ENCODE results near the gene PLTP.

The PLTP gene

GRCh38 chr20:45859916-45860315 is 52.0 kb downstream of the PLTP start:
- Histone ChIP-seq H3K9ac (ENCODE audit: low read depth in 1 of 2, low read length in 2 of 2) (no peak overlapping the region), H3K4me3 (ENCODE audit: low read depth in 1 of 2, low read length in 2 of 2) (no peak overlapping the region), H3K9me3 (ENCODE audit: control insufficient read depth in 1 of 2, low read length in 2 of 2) (no peaks in the 10 kb centered on the region), H3K27me3 (ENCODE audit: control insufficient read depth in 1 of 2, insufficient read depth in 2 of 2, low read length in 2 of 2) (no peaks in the 10 kb centered on the region), H3K36me3 (ENCODE audit: control insufficient read depth in 1 of 2, insufficient read depth in 2 of 2, low read length in 2 of 2) (no peaks in the 10 kb centered on the region), H3K4me1 (ENCODE audit: control insufficient read depth in 1 of 2, insufficient read depth in 2 of 2, low read length in 2 of 2) (peaks cover 29 to 46% of the 10 kb centered on the region in 2 donors), H3K27ac (ENCODE audit: low read depth, low read length) (no peak overlapping the region)

- Histone ChIP-seq H3K9me3 (ENCODE audit: control insufficient read depth in 1 of 2, low read length in 2 of 2) (no peaks in the 10 kb centered on the region), H3K4me1 (ENCODE audit: control insufficient read depth in 1 of 2, insufficient read depth in 2 of 2, low read length in 2 of 2) (peaks cover 32 to 47% of the 10 kb centered on the region in 2 donors), H3K36me3 (ENCODE audit: control insufficient read depth in 1 of 2, insufficient read depth in 2 of 2, low read length in 2 of 2) (peaks cover 2 to 5% of the 10 kb centered on the region in 2 donors), H3K27me3 (ENCODE audit: control insufficient read depth in 1 of 2, insufficient read depth in 2 of 2, low read length in 2 of 2) (no peaks in the 10 kb centered on the region), H3K9ac (ENCODE audit: low read depth in 1 of 2, low read length in 2 of 2) (peak overlapping the region; percentile 72 to 74), H3K27ac (ENCODE audit: low read depth, low read length) (peak overlapping the region; percentile 59), H3K4me3 (ENCODE audit: low read depth in 1 of 2, low read length in 2 of 2) (peak overlapping the region; percentile 95 to 98)
Observed at GRCh38 chr20:45857882-45858216, 54.1 kb downstream of the PLTP start.

- Histone ChIP-seq H3K36me3 (ENCODE audit: control insufficient read depth in 1 of 2, insufficient read depth in 2 of 2, low read length in 2 of 2) (peaks cover 2 to 5% of the 10 kb centered on the region in 2 donors), H3K9me3 (ENCODE audit: control insufficient read depth in 1 of 2, low read length in 2 of 2) (no peaks in the 10 kb centered on the region), H3K27me3 (ENCODE audit: control insufficient read depth in 1 of 2, insufficient read depth in 2 of 2, low read length in 2 of 2) (no peaks in the 10 kb centered on the region), H3K27ac (ENCODE audit: low read depth, low read length) (peak within 1 kb of the TSS; percentile 64), H3K9ac (ENCODE audit: low read depth in 1 of 2, low read length in 2 of 2) (peak within 1 kb of the TSS; percentile 94 to 97), H3K4me3 (ENCODE audit: low read depth in 1 of 2, low read length in 2 of 2) (peak within 1 kb of the TSS; percentile 95 to 98), H3K4me1 (ENCODE audit: control insufficient read depth in 1 of 2, insufficient read depth in 2 of 2, low read length in 2 of 2) (peaks cover 32 to 42% of the 10 kb centered on the region in 2 donors)
Observed at GRCh38 chr20:45857114-45857881, 54.7 kb downstream of the PLTP start, which contains the start of the genes ACOT8 and ZSWIM3. ACOT8 (minus strand) TSS chr20:45857392; CDS start chr20:45857315, 77 bp downstream. ZSWIM3 (plus strand) TSS chr20:45857614; CDS start chr20:45857826, 212 bp downstream.

- no peaks in the 10 kb centered on the region for H3K27me3 ChIP-seq (ENCODE audit: control insufficient read depth in 1 of 2, insufficient read depth in 2 of 2, low read length in 2 of 2)
- peaks cover 21 to 28% of the 10 kb centered on the region in 2 donors for H3K4me1 ChIP-seq (ENCODE audit: control insufficient read depth in 1 of 2, insufficient read depth in 2 of 2, low read length in 2 of 2)
- peaks cover 11 to 17% of the 10 kb centered on the region in 2 donors for H3K36me3 ChIP-seq (ENCODE audit: control insufficient read depth in 1 of 2, insufficient read depth in 2 of 2, low read length in 2 of 2)
- H3K4me3 ChIP-seq (ENCODE audit: low read depth in 1 of 2, low read length in 2 of 2): no peak overlapping the region
- H3K9me3 ChIP-seq (ENCODE audit: control insufficient read depth in 1 of 2, low read length in 2 of 2): no peaks in the 10 kb centered on the region
- no peak overlapping the region for H3K27ac ChIP-seq (ENCODE audit: low read depth, low read length)
- no peak overlapping the region for H3K9ac ChIP-seq (ENCODE audit: low read depth in 1 of 2, low read length in 2 of 2)
Observed at GRCh38 chr20:45853484-45853883, 58.5 kb downstream of the PLTP start.

GRCh38 chr20:45852326-45852725 is 59.6 kb downstream of the PLTP start:
- Histone ChIP-seq H3K27ac (ENCODE audit: low read depth, low read length) (no peak overlapping the region), H3K36me3 (ENCODE audit: control insufficient read depth in 1 of 2, insufficient read depth in 2 of 2, low read length in 2 of 2) (peaks cover 14 to 22% of the 10 kb centered on the region in 2 donors), H3K9me3 (ENCODE audit: control insufficient read depth in 1 of 2, low read length in 2 of 2) (no peaks in the 10 kb centered on the region), H3K4me3 (ENCODE audit: low read depth in 1 of 2, low read length in 2 of 2) (no peak overlapping the region), H3K27me3 (ENCODE audit: control insufficient read depth in 1 of 2, insufficient read depth in 2 of 2, low read length in 2 of 2) (no peaks in the 10 kb centered on the region), H3K9ac (ENCODE audit: low read depth in 1 of 2, low read length in 2 of 2) (no peak overlapping the region), H3K4me1 (ENCODE audit: control insufficient read depth in 1 of 2, insufficient read depth in 2 of 2, low read length in 2 of 2) (peaks cover 15 to 21% of the 10 kb centered on the region in 2 donors)

GRCh38 chr20:45851501-45851900 is 60.5 kb downstream of the PLTP start:
- Histone ChIP-seq H3K4me1 (ENCODE audit: control insufficient read depth in 1 of 2, insufficient read depth in 2 of 2, low read length in 2 of 2) (peaks cover 15 to 17% of the 10 kb centered on the region in 2 donors), H3K27me3 (ENCODE audit: control insufficient read depth in 1 of 2, insufficient read depth in 2 of 2, low read length in 2 of 2) (no peaks in the 10 kb centered on the region), H3K36me3 (ENCODE audit: control insufficient read depth in 1 of 2, insufficient read depth in 2 of 2, low read length in 2 of 2) (peaks cover 14 to 27% of the 10 kb centered on the region in 2 donors), H3K4me3 (ENCODE audit: low read depth in 1 of 2, low read length in 2 of 2) (no peak overlapping the region), H3K9ac (ENCODE audit: low read depth in 1 of 2, low read length in 2 of 2) (no peak overlapping the region), H3K9me3 (ENCODE audit: control insufficient read depth in 1 of 2, low read length in 2 of 2) (no peaks in the 10 kb centered on the region), H3K27ac (ENCODE audit: low read depth, low read length) (no peak overlapping the region)

GRCh38 chr20:45850926-45851325 is 61.0 kb downstream of the PLTP start:
- H3K27me3 ChIP-seq (ENCODE audit: control insufficient read depth in 1 of 2, insufficient read depth in 2 of 2, low read length in 2 of 2): no peaks in the 10 kb centered on the region

GRCh38 chr20:45850238-45850637 is 61.7 kb downstream of the PLTP start:
- no peak overlapping the region for H3K27ac ChIP-seq (ENCODE audit: low read depth, low read length)
- H3K36me3 ChIP-seq (ENCODE audit: control insufficient read depth in 1 of 2, insufficient read depth in 2 of 2, low read length in 2 of 2): peaks cover 14 to 39% of the 10 kb centered on the region in 2 donors
- H3K4me1 ChIP-seq (ENCODE audit: control insufficient read depth in 1 of 2, insufficient read depth in 2 of 2, low read length in 2 of 2): peaks cover 7 to 8% of the 10 kb centered on the region in 2 donors
- no peaks in the 10 kb centered on the region for H3K27me3 ChIP-seq (ENCODE audit: control insufficient read depth in 1 of 2, insufficient read depth in 2 of 2, low read length in 2 of 2)
- H3K4me3 ChIP-seq (ENCODE audit: low read depth in 1 of 2, low read length in 2 of 2): no peak overlapping the region
- no peak overlapping the region for H3K9ac ChIP-seq (ENCODE audit: low read depth in 1 of 2, low read length in 2 of 2)
- no peaks in the 10 kb centered on the region for H3K9me3 ChIP-seq (ENCODE audit: control insufficient read depth in 1 of 2, low read length in 2 of 2)

More at GRCh38 chr20:45850926-45851325, 61.0 kb downstream of the PLTP start:
- H3K4me3 ChIP-seq (ENCODE audit: low read depth in 1 of 2, low read length in 2 of 2): no peak overlapping the region
- H3K27ac ChIP-seq (ENCODE audit: low read depth, low read length): no peak overlapping the region
- H3K36me3 ChIP-seq (ENCODE audit: control insufficient read depth in 1 of 2, insufficient read depth in 2 of 2, low read length in 2 of 2): peaks cover 14 to 33% of the 10 kb centered on the region in 2 donors
- H3K9me3 ChIP-seq (ENCODE audit: control insufficient read depth in 1 of 2, low read length in 2 of 2): no peaks in the 10 kb centered on the region
- H3K9ac ChIP-seq (ENCODE audit: low read depth in 1 of 2, low read length in 2 of 2): no peak overlapping the region
- H3K4me1 ChIP-seq (ENCODE audit: control insufficient read depth in 1 of 2, insufficient read depth in 2 of 2, low read length in 2 of 2): peaks cover 10 to 11% of the 10 kb centered on the region in 2 donors

GRCh38 chr20:45848969-45849582 is 62.9 kb downstream of the PLTP start:
- H3K4me3 ChIP-seq (ENCODE audit: low read depth in 1 of 2, low read length in 2 of 2): no peak overlapping the region
- H3K27ac ChIP-seq (ENCODE audit: low read depth, low read length): no peak overlapping the region
- H3K36me3 ChIP-seq (ENCODE audit: control insufficient read depth in 1 of 2, insufficient read depth in 2 of 2, low read length in 2 of 2): peaks cover 24 to 46% of the 10 kb centered on the region in 2 donors
- H3K4me1 ChIP-seq (ENCODE audit: control insufficient read depth in 1 of 2, insufficient read depth in 2 of 2, low read length in 2 of 2): no peaks in the 10 kb centered on the region
- H3K27me3 ChIP-seq (ENCODE audit: control insufficient read depth in 1 of 2, insufficient read depth in 2 of 2, low read length in 2 of 2): no peaks in the 10 kb centered on the region
- no peak overlapping the region for H3K9ac ChIP-seq (ENCODE audit: low read depth in 1 of 2, low read length in 2 of 2)
- no peaks in the 10 kb centered on the region for H3K9me3 ChIP-seq (ENCODE audit: control insufficient read depth in 1 of 2, low read length in 2 of 2)
